K562 (cell line): ENCODE results near the gene ANAPC2. TPM values are rescaled to one million over a fixed set of nuclear protein-coding genes. Genes with fewer than 3 reads are reported as not detected.

ENCODE experiments used
- MGA ChIP-seq: fragments of 450-650 bp; IDR thresholded peaks from 2 replicates; pipeline ENCODE4 v1.6.1; 2016; ENCODE audit warnings: mild to moderate bottlenecking, moderate library complexity
- polyA plus RNA-seq, 8 experiments: library from polyadenylated mRNA; depleted of rRNA in 4 of 8; stranded (reverse) in 5 of 8; unstranded in 3 of 8; fragments of >200 nt; fragmentation: Nextera tagmentation in 2 of 8; fragmentation: Illumina TruSeq in 1 of 8; extraction: Ambion mirVana in 2 of 8; extraction: Trizol in 1 of 8; gene quantifications; 2 replicates each; pipeline versions ENCODE4 v1.2.1 to v1.2.3, GENCODE V29; 2011 to 2014; ENCODE audit warnings: inconsistent platforms in 1 of 8, missing spikeins in 1 of 8
- total RNA-seq, 7 experiments: library from RNA; depleted of rRNA in 6 of 7; stranded (reverse); fragments of >200 nt in 6 of 7; fragmentation: Illumina TruSeq in 2 of 7; extraction: Trizol in 2 of 7; gene quantifications; 2 replicates each; pipeline versions ENCODE4 v1.2.1 to v1.2.3, GENCODE V29; 2011 to 2021; ENCODE audit warnings: low replicate concordance in 1 of 7

Gene ANAPC2
- total and polyA plus RNA-seq, 9 of the 15 experiments (the other 6 are each of a cell fraction or from before 2014, with no cell fraction given), result 0.11 to 56.5 (median 17.1) TPM; not detected in 1

DNA sequence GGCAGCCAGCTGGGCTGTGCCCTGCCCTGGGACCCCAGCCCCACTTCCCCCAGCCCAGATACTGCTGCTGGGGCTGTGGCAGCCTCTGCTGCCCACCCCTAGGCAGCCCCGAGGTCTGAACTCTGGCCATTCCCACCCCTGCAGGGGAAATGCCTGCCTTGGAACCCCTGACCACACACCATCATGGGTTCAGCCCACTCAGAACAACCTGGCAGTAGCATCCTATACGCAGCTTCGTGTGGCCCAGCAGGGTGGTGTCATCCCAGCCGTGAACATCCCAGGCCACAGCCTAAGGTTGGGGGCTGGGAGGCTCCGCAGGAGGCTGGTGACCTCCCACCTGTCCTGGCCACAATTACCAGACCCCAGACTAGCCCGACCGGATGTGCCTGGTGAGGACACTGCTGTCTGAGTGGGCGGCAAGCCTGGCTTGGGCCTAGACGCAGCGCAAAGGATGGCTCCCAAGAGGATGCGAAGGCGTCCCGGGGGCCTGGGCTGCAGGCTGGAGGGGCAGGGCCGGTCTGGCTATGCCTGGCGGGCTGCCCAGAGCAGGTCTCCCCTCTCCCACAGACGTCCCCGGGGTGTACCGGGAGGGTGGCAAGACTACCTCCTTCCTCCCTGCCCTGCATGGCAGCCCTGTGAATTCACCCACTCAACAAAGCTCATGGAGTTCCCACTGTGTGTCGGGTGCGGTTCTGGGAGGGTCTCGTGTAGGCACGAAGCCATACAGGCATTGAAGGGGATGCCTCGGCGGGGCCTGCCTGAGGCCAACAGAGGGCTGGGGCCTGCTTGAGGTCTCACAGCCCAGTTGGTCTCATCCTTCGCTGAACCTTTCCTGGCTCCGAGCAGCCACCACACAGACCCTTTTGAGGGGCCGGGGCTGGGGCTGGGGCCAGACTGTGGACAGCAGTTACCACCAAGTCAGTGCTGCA, 40.9 kb upstream of the ANAPC2 start (continued):
- TF ChIP-seq MGA, result no peak
